HG02981 (cell line): ENCODE data around the gene ACAD8.

Source experiments
- ATAC-seq: cut with Tn5 transposase; IDR thresholded peaks from one replicate; pipeline ENCODE4 v1.9.1; 2021; ENCODE audit warnings: mild to moderate bottlenecking, moderate library complexity; ENCODE audit not compliant: unreplicated experiment

Gene ACAD8

GRCh38 chr11:134288486-134288885 lies 35.1 kb downstream of the ACAD8 start:
- no peak for ATAC-seq

- ATAC-seq, result no peak
Observed at GRCh38 chr11:134289167-134289566, 35.8 kb downstream of the ACAD8 start.

DNA sequence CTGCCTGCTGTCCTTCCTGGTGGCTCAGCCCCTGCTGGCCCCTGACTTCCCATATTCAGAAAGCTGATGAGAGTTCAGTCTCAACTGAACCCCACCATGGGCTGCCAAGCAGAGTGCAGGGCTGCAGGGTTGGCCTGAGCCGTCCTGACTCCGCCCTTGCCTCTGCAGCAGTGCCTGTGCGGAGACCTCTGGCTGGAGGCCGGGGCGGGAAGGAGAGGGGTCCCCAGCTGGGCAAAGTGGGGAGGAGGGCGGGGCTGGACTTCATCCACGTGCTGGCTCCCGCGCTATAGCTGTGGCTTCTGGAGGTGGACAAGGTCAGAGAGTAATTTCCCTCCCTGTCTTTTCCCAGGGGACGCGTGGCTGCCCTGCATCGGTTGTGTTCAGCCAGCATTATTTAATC lies 36.4 kb downstream of the ACAD8 start:
- ATAC-seq, result no peak

- ATAC-seq, result no peak
Observed at GRCh38 chr11:134290646-134291045, 37.3 kb downstream of the ACAD8 start.

DNA sequence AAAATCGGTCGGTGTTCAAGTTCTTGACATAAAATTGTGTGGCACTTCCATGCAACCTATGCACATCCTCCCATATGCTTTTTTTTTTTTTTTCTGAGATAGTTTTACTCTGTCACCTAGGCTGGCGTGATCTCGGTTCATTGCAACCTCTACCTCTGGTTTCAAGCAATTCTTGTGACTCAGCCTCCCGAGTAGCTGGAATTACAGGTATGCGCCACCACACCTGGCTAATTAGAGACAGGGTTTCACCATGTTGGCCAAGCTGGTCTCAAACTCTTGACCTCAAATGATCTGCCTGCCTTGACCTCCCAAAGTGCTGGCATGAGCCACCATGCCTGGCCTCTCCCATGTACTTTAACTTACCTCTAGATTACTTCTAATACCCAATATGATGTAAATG lies 37.8 kb downstream of the ACAD8 start:
- no peak for ATAC-seq

DNA sequence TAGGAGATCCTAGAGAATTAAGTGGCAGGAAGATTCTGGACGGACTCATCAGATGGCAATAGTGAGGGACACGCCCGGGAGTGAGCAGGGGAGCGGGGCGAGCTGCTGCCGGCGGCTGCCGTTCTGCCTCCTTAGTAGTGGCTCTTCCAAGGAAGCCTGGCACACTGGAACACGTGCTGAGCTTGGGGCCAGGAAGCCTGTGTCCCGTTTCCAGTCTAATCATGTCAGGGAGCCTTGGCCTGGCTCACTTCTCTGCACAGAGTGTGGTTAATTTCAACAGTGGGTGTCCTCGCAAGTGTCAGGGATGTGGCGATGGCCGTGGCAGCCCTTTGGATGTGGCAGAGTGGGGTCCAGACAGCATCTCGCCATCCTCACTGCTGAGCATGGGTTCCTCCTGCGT lies 39.3 kb downstream of the ACAD8 start:
- no peak for ATAC-seq

DNA sequence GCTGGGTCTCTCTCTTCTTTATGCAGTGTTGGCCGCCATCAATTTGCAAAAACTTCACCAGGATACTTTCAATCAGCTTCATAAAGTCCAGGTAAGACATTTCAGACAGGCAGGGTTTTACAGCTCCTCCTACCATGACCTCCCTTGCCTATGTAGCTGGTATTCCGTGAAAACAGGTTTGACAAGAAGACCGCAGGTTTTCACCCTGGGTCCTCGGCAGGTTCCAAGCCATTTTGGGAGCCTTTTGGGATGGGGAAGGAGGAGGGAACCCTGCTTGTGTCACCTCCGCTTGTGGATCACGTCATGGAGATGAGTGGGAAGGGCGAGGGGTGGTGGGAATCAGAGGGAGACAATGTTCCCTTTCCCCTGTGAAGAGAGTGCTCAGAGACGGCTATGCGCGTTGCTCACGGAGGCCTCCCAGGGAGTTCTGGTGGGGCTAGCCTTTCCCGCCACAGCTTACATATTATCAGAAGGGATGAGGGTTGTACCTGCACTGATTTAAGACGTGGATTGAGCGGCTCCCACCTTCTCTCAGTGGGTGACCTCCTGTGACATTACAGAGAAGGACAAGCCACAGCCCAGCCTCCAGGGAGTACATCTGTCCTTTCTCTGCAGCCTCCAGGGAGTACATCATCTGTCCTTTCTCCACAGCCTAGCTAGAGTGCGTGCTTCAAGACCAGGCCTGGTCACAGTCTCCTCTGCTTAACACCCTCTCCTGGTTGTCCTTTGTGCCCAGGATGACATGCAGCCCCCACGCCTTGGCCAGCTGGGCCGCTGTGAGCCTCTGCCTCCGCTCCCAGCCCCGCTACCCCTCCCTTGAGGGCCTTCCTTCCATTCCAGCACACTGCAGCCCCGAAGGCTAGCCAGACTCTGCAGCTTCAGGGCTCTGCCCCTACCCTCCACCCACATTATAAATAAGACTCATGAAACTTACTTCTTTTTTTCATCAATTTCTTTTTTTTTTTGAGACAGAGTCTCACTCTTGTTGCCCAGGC lies 40.0 kb downstream of the ACAD8 start:
- no peak for ATAC-seq

- ATAC-seq, result no peak
Observed at GRCh38 chr11:134294664-134295063, 41.3 kb downstream of the ACAD8 start.

DNA sequence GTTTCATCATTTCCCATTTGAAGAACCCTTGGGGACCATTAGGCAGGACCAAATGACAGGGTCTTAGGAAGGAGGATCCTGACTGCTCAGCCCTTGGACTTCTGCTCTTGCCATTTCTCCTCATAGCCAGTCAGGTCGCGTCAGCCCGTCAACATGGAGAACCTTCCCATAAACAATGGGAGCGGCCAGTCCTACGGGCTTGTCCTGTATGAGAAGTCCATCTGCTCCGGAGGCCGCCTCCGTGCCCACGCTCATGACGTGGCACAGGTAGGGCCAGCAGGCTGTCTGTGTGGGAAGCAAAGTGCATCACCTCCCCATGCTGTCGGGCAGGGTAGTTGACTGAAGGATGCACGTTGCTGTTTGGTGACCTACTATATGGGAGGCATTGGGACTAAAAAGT lies 58.9 kb downstream of the ACAD8 start:
- no peak for ATAC-seq

DNA sequence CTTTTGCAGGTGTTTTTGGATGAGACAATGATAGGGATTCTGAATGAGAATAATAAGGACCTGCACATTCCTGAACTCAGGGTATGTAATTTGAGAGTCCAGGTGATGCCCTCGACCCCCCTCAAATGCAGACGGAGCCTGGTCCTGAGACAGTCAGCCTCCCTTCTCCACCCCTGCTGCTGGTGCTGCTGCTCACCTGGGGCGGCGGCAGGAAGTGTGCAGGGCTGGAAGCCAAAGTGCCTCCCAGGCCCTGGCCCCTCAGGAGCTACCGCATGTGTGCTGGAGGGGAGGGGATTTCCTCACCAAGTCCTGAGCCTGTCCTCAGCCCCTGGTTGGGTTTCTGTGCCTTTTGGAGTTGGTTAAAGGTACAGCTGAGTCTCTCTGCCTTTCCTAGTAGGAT lies 59.4 kb downstream of the ACAD8 start:
- no peak for ATAC-seq

GRCh38 chr11:134313379-134313778 lies 60.0 kb downstream of the ACAD8 start:
- ATAC-seq, result no peak

- no peak for ATAC-seq
Observed at GRCh38 chr11:134313821-134314607, 60.6 kb downstream of the ACAD8 start.
